ENCODE data around the gene ESRRA. TPM values are rescaled to one million over a fixed set of nuclear protein-coding genes. Genes with fewer than 3 reads are reported as not detected.

ESRRA gene
- total and polyA plus RNA-seq, 2 of the 13 experiments (the other 11 are each of a cell fraction or from before 2014, with no cell fraction given), result 18.1 to 36.3 TPM

DNA sequence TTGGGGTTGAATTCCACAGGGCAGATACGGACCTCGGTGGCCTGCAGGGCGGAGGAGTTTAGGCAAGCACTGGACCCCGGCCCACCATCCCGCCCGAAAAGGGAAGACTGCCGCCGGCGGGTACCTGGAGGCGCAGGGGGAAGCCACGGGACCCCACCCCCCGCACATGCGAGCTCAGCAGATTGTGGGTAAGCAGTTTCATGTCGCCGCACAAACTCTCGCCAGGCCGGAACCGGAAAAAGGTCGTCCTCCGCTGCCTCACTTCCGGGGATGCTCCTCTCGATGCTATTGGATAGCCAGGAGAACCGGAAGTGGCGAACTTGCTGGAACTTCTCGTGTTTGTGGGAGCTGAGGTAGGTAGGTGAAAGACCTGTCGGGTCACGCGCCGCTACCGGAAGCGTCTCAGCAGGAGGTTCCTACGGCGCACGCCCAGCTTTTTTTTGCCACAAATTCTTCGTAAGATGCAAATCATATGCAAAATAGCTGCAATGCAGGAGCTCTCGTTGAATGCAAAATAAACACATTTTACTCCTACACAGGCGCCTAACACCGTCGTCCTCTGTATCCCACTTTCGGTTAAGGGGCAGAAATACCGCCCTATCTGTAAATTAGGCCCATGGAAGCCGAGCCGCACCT, 12.1 kb downstream of the ESRRA start, which contains the start of gene TRMT112 (continued):
- TF ChIP-seq ZNF510 (CRISPR knock-in tag; IDR thresholded peaks at IDR 0.05; ENCODE audit: low read depth) (no peak), FOXO1 (CRISPR knock-in tag; IDR thresholded peaks at IDR 0.05) (no peak), KLF13 (CRISPR knock-in tag; IDR thresholded peaks at IDR 0.05) (no peak), MTF2 (CRISPR knock-in tag; IDR thresholded peaks at IDR 0.05; ENCODE audit: borderline replicate concordance) (no peak), ZNF720 (CRISPR knock-in tag; IDR thresholded peaks at IDR 0.05) (no peak), NR2C2 (CRISPR knock-in tag; IDR thresholded peaks at IDR 0.05; ENCODE audit: borderline replicate concordance) (peak; percentile 86), ZBTB7A (CRISPR knock-in tag; IDR thresholded peaks at IDR 0.05) (no peak), ATM (IDR thresholded peaks at IDR 0.05; ENCODE audit: borderline replicate concordance) (no peak), KLF9 (CRISPR knock-in tag; IDR thresholded peaks at IDR 0.05; ENCODE audit: low read depth) (no peak; the same call in 1 of the 2 replicates)
- TF ChIP-seq, protein P1, sequence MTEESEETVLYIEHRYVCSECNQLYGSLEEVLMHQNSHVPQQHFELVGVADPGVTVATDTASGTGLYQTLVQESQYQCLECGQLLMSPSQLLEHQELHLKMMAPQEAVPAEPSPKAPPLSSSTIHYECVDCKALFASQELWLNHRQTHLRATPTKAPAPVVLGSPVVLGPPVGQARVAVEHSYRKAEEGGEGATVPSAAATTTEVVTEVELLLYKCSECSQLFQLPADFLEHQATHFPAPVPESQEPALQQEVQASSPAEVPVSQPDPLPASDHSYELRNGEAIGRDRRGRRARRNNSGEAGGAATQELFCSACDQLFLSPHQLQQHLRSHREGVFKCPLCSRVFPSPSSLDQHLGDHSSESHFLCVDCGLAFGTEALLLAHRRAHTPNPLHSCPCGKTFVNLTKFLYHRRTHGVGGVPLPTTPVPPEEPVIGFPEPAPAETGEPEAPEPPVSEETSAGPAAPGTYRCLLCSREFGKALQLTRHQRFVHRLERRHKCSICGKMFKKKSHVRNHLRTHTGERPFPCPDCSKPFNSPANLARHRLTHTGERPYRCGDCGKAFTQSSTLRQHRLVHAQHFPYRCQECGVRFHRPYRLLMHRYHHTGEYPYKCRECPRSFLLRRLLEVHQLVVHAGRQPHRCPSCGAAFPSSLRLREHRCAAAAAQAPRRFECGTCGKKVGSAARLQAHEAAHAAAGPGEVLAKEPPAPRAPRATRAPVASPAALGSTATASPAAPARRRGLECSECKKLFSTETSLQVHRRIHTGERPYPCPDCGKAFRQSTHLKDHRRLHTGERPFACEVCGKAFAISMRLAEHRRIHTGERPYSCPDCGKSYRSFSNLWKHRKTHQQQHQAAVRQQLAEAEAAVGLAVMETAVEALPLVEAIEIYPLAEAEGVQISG (CRISPR knock-in tag; IDR thresholded peaks at IDR 0.05), result peak; percentile 89
- TF ChIP-seq, protein P2, sequence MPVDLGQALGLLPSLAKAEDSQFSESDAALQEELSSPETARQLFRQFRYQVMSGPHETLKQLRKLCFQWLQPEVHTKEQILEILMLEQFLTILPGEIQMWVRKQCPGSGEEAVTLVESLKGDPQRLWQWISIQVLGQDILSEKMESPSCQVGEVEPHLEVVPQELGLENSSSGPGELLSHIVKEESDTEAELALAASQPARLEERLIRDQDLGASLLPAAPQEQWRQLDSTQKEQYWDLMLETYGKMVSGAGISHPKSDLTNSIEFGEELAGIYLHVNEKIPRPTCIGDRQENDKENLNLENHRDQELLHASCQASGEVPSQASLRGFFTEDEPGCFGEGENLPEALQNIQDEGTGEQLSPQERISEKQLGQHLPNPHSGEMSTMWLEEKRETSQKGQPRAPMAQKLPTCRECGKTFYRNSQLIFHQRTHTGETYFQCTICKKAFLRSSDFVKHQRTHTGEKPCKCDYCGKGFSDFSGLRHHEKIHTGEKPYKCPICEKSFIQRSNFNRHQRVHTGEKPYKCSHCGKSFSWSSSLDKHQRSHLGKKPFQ (CRISPR knock-in tag; IDR thresholded peaks at IDR 0.05; ENCODE audit: insufficient replicate concordance), result no peak
- TF ChIP-seq, protein P3, sequence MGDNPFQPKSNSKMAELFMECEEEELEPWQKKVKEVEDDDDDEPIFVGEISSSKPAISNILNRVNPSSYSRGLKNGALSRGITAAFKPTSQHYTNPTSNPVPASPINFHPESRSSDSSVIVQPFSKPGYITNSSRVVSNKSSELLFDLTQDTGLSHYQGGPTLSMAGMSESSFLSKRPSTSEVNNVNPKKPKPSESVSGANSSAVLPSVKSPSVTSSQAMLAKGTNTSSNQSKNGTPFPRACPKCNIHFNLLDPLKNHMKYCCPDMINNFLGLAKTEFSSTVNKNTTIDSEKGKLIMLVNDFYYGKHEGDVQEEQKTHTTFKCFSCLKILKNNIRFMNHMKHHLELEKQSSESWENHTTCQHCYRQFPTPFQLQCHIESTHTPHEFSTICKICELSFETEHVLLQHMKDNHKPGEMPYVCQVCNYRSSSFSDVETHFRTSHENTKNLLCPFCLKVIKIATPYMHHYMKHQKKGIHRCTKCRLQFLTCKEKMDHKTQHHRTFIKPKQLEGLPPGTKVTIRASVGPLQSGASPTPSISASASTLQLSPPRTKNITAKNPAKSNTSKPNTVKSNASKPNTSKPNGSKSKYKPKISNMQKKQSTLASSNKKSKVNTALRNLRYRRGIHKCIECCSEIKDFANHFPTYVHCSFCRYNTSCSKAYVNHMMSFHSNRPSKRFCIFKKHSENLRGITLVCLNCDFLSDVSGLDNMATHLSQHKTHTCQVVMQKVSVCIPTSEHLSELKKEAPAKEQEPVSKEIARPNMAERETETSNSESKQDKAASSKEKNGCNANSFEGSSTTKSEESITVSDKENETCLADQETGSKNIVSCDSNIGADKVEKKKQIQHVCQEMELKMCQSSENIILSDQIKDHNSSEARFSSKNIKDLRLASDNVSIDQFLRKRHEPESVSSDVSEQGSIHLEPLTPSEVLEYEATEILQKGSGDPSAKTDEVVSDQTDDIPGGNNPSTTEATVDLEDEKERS (CRISPR knock-in tag; IDR thresholded peaks at IDR 0.05), result no peak
- TF ChIP-seq, protein P4, sequence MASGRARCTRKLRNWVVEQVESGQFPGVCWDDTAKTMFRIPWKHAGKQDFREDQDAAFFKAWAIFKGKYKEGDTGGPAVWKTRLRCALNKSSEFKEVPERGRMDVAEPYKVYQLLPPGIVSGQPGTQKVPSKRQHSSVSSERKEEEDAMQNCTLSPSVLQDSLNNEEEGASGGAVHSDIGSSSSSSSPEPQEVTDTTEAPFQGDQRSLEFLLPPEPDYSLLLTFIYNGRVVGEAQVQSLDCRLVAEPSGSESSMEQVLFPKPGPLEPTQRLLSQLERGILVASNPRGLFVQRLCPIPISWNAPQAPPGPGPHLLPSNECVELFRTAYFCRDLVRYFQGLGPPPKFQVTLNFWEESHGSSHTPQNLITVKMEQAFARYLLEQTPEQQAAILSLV (CRISPR knock-in tag; IDR thresholded peaks at IDR 0.05; ENCODE audit: borderline replicate concordance), result peak; percentile 72
- TF ChIP-seq, protein P5, sequence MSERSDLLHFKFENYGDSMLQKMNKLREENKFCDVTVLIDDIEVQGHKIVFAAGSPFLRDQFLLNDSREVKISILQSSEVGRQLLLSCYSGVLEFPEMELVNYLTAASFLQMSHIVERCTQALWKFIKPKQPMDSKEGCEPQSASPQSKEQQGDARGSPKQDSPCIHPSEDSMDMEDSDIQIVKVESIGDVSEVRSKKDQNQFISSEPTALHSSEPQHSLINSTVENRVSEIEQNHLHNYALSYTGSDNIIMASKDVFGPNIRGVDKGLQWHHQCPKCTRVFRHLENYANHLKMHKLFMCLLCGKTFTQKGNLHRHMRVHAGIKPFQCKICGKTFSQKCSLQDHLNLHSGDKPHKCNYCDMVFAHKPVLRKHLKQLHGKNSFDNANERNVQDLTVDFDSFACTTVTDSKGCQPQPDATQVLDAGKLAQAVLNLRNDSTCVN (CRISPR knock-in tag; IDR thresholded peaks at IDR 0.05; ENCODE audit: borderline replicate concordance), result no peak; the same call in 1 of the 2 replicates
- TF ChIP-seq, protein P6, sequence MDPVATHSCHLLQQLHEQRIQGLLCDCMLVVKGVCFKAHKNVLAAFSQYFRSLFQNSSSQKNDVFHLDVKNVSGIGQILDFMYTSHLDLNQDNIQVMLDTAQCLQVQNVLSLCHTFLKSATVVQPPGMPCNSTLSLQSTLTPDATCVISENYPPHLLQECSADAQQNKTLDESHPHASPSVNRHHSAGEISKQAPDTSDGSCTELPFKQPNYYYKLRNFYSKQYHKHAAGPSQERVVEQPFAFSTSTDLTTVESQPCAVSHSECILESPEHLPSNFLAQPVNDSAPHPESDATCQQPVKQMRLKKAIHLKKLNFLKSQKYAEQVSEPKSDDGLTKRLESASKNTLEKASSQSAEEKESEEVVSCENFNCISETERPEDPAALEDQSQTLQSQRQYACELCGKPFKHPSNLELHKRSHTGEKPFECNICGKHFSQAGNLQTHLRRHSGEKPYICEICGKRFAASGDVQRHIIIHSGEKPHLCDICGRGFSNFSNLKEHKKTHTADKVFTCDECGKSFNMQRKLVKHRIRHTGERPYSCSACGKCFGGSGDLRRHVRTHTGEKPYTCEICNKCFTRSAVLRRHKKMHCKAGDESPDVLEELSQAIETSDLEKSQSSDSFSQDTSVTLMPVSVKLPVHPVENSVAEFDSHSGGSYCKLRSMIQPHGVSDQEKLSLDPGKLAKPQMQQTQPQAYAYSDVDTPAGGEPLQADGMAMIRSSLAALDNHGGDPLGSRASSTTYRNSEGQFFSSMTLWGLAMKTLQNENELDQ (CRISPR knock-in tag; IDR thresholded peaks at IDR 0.05; ENCODE audit: borderline replicate concordance), result no peak
